Type B pancreatic cell (in vitro differentiated cells): ENCODE data around the gene CAPN13. TPM values are rescaled to one million over a fixed set of nuclear protein-coding genes. Genes with fewer than 3 reads are reported as not detected.
"Not testable (repeated sequence)": the region's sequence is repeated elsewhere in the genome, so short reads cannot be mapped to it uniquely, and the experiment has no call there.

Experiments used
- DNase-seq: peaks from one replicate; pipeline ENCODE4 v3.0.0; 2021; ENCODE audit warnings: mixed read lengths; ENCODE audit not compliant: unreplicated experiment; ENCODE audit errors: extremely low spot score
- H3K27ac Mint-ChIP-seq: 2 replicates; pipeline ENCODE4 v1.8.0; 2021; ENCODE audit warnings: mild to moderate bottlenecking, mixed read lengths
- H3K27me3 Mint-ChIP-seq: 2 replicates; pipeline ENCODE4 v1.8.0; 2021; ENCODE audit warnings: mixed read lengths
- H3K36me3 Mint-ChIP-seq: 2 replicates; pipeline ENCODE4 v1.8.0; 2021; ENCODE audit warnings: mixed read lengths
- H3K4me1 Mint-ChIP-seq: one replicate; pipeline ENCODE4 v1.8.0; 2021; ENCODE audit warnings: mixed read lengths; ENCODE audit not compliant: unreplicated experiment
- H3K4me3 Mint-ChIP-seq: 2 replicates; pipeline ENCODE4 v1.8.0; 2021; ENCODE audit warnings: mild to moderate bottlenecking, mixed read lengths
- H3K9me3 Mint-ChIP-seq: 2 replicates; pipeline ENCODE4 v1.8.0; 2021; ENCODE audit warnings: mixed read lengths
- CTCF ChIP-seq: fragments of 200-600 bp; sonication (generic); conservative IDR thresholded peaks from 2 replicates; pipeline ENCODE4 v1.5.0; 2021; ENCODE audit warnings: antibody characterized with exemption, mild to moderate bottlenecking
- total RNA-seq: library from RNA; stranded (reverse); gene quantifications from 2 replicates; pipeline ENCODE4 v1.2.1, GENCODE V29; 2021; ENCODE audit warnings: low replicate concordance

The CAPN13 gene
- total RNA-seq, 1 donor from 2014 or later, result 4.9 TPM

GRCh38 chr2:30705056-30705455 lies 102.2 kb downstream of the CAPN13 start:
- no peak overlapping the region for H3K27ac Mint-ChIP-seq
- no peaks in the 10 kb centered on the region for H3K27me3 Mint-ChIP-seq
- no peak overlapping the region for H3K4me3 Mint-ChIP-seq
- DNase-seq, result no peak
- TF ChIP-seq CTCF, result no peak
- H3K36me3 Mint-ChIP-seq, result no peaks in the 10 kb centered on the region
- peaks cover 14% of the 10 kb centered on the region for H3K9me3 Mint-ChIP-seq
- H3K4me1 Mint-ChIP-seq, result peaks cover 6% of the 10 kb centered on the region

GRCh38 chr2:30704309-30705020 lies 102.8 kb downstream of the CAPN13 start:
- DNase-seq, result no peak
- Mint-ChIP-seq H3K27ac (no peak overlapping the region), H3K4me3 (no peak overlapping the region), H3K27me3 (no peaks in the 10 kb centered on the region), H3K36me3 (no peaks in the 10 kb centered on the region), H3K9me3 (peaks cover 14% of the 10 kb centered on the region), H3K4me1 (peaks cover 6% of the 10 kb centered on the region)
- TF ChIP-seq CTCF, result no peak

GRCh38 chr2:30702694-30703093 lies 104.6 kb downstream of the CAPN13 start:
- Mint-ChIP-seq H3K9me3 (peaks cover 14% of the 10 kb centered on the region), H3K4me3 (no peak overlapping the region), H3K4me1 (peaks cover 6% of the 10 kb centered on the region), H3K36me3 (no peaks in the 10 kb centered on the region), H3K27ac (no peak overlapping the region), H3K27me3 (no peaks in the 10 kb centered on the region)
- TF ChIP-seq CTCF, result no peak
- no peak for DNase-seq

- TF ChIP-seq CTCF, result no peak
- H3K4me1 Mint-ChIP-seq, result peaks cover under 1% of the 10 kb centered on the region
- no peak overlapping the region for H3K4me3 Mint-ChIP-seq
- no peaks in the 10 kb centered on the region for H3K36me3 Mint-ChIP-seq
- DNase-seq, result no peak
- no peak overlapping the region for H3K27ac Mint-ChIP-seq
- H3K27me3 Mint-ChIP-seq, result no peaks in the 10 kb centered on the region
- peaks cover 14% of the 10 kb centered on the region for H3K9me3 Mint-ChIP-seq
These were observed 105.5 kb downstream of the CAPN13 start for GRCh38 chr2:30701782-30702181.

- H3K27me3 Mint-ChIP-seq, result peaks cover 11% of the 10 kb centered on the region
- DNase-seq, result peak; percentile 45
- not testable (repeated sequence) for H3K27ac Mint-ChIP-seq, H3K36me3 Mint-ChIP-seq, H3K4me1 Mint-ChIP-seq, H3K9me3 Mint-ChIP-seq, H3K4me3 Mint-ChIP-seq
- peak; percentile 46 for TF ChIP-seq CTCF
These were observed 109.8 kb downstream of the CAPN13 start for GRCh38 chr2:30697242-30698103.
